CD4-positive, alpha-beta T cell (primary cell): ENCODE results near the gene PRB3. TPM values are rescaled to one million over a fixed set of nuclear protein-coding genes. Genes with fewer than 3 reads are reported as not detected.

Experiments used
- ATAC-seq: fragments of 200-7000 bp; cut with Tn5 transposase; one replicate; pipeline ENCODE4 v1.10.0; 2022; ENCODE audit warnings: mild to moderate bottlenecking; ENCODE audit not compliant: poor library complexity
- CTCF ChIA-PET: fragments of 350-600 bp; sonication (Branson Sonifier 250); formaldehyde crosslinking; loops from one replicate; lab custom pipeline; 2021; ENCODE audit warnings: antibody characterized with exemption, inconsistent platforms; lab: Charles Lee
- POLR2A ChIA-PET: fragments of 350-600 bp; sonication (Branson Sonifier 250); formaldehyde crosslinking; loops from one replicate; lab custom pipeline; 2021; ENCODE audit warnings: antibody characterized with exemption, inconsistent platforms; lab: Charles Lee
- DNase-seq, 14 experiments: peaks; one replicate each; pipeline ENCODE4 v3.0.0-alpha.2; 2013 to 2020; ENCODE audit warnings: mixed read lengths in 2 of 14
- H3K27ac ChIP-seq, 2 donors: one replicate each; pipeline versions ENCODE4 v1.5.1 to v1.7.0; 2013; ENCODE audit warnings: low read length in 2 of 2, low read depth in 1 of 2, mild to moderate bottlenecking in 1 of 2
- H3K27me3 ChIP-seq, 2 experiments: 1 replicate in 1 of 2; 2 replicates in 1 of 2; pipeline versions ENCODE4 v1.6.1 to v1.7.0; 2013; ENCODE audit warnings: low read length in 2 of 2, control low read depth in 1 of 2, mild to moderate bottlenecking in 1 of 2, moderate library complexity in 1 of 2; ENCODE audit not compliant: insufficient read depth in 2 of 2, control insufficient read depth in 1 of 2
- H3K36me3 ChIP-seq: one replicate; pipeline ENCODE4 v1.6.1; 2013; ENCODE audit warnings: low read length, control low read depth; ENCODE audit not compliant: insufficient read depth
- H3K4me1 ChIP-seq: one replicate; pipeline ENCODE4 v1.6.1; 2013; ENCODE audit warnings: low read length, control low read depth; ENCODE audit not compliant: insufficient read depth
- H3K4me3 ChIP-seq: one replicate; pipeline ENCODE4 v1.5.1; 2013; ENCODE audit warnings: mild to moderate bottlenecking, low read length, moderate library complexity
- H3K9me3 ChIP-seq, 2 experiments: 1 replicate in 1 of 2; 2 replicates in 1 of 2; pipeline versions ENCODE4 v1.6.1 to v1.7.0; 2013; ENCODE audit warnings: low read length in 2 of 2, mild to moderate bottlenecking in 2 of 2, control low read depth in 1 of 2, moderate library complexity in 1 of 2; ENCODE audit not compliant: control insufficient read depth in 1 of 2, insufficient read depth in 1 of 2
- H3K27ac Mint-ChIP-seq: one replicate; pipeline ENCODE4 v1.8.0; 2020; ENCODE audit warnings: mixed read lengths
- H3K27me3 Mint-ChIP-seq: one replicate; pipeline ENCODE4 v1.8.0; 2021; ENCODE audit warnings: mixed read lengths
- H3K36me3 Mint-ChIP-seq: one replicate; pipeline ENCODE4 v1.8.0; 2021; ENCODE audit warnings: low read depth, mixed read lengths
- H3K4me1 Mint-ChIP-seq: one replicate; pipeline ENCODE4 v1.8.0; 2021; ENCODE audit warnings: low read depth, mixed read lengths
- H3K4me3 Mint-ChIP-seq: one replicate; pipeline ENCODE4 v1.8.0; 2020; ENCODE audit warnings: mild to moderate bottlenecking, mixed read lengths
- H3K9me3 Mint-ChIP-seq: one replicate; pipeline ENCODE4 v1.8.0; 2020; ENCODE audit warnings: mixed read lengths
- intact Hi-C, 2 experiments: fragments of 100-400 bp; cut with DNase I in 1 of 2; cut with micrococcal nuclease in 1 of 2; formaldehyde crosslinking; loops; one replicate each; pipeline versions ENCODE4 v1.15.1 to v1.9.0; 2023 to 2025; cut with DNase I, micrococcal nuclease
- total RNA-seq, 174 experiments: library from RNA in 2 of 174; stranded (reverse) in 2 of 174; gene quantifications; one replicate each; pipeline ENCODE4 v1.2.3 and lab custom pipeline; 2021 to 2026
- TF ChIP-seq, protein P1 (sequence below): fragments of 200-600 bp; IDR thresholded peaks from one replicate; pipeline ENCODE4 v1.8.0; 2022; ENCODE audit warnings: antibody characterized with exemption, mild to moderate bottlenecking

Gene PRB3
- total RNA-seq, 2 experiments from 2014 or later = not detected

DNA sequence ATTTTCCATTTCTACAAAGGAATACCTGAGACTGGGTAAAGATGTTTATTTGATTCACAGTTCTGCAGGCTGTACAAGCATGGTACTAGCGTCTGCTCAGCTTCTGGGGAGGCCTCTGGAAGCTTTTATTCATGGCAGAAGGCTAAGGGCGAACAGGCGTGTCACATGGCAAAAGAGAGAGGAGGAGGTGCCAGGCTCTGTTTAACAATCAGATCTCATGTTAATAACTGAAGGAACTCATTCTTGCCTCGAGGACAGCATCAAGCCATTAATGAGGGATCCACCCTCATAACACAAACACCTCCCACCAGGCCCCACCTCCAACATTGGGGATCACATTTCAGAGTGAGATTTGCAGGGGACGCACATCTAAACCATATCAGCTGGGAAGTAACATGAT, 36.0 kb downstream of the PRB3 start:
- CTCF ChIA-PET = no interaction called here
- H3K27me3 ChIP-seq = no peaks in the 10 kb centered on the region
- H3K4me3 Mint-ChIP-seq = no peak overlapping the region
- intact Hi-C loops = no loop called here
- no peaks in the 10 kb centered on the region for H3K36me3 ChIP-seq
- H3K36me3 Mint-ChIP-seq = peaks cover 7% of the 10 kb centered on the region
- POLR2A ChIA-PET = no interaction called here
- H3K4me3 ChIP-seq = no peak overlapping the region
- H3K27ac ChIP-seq = no peak overlapping the region
- H3K27ac Mint-ChIP-seq = no peak overlapping the region
- H3K9me3 ChIP-seq = no peaks in the 10 kb centered on the region
- DNase-seq (no peak), ATAC-seq (no peak)
- no peaks in the 10 kb centered on the region for H3K4me1 Mint-ChIP-seq
- peaks cover 6% of the 10 kb centered on the region for H3K9me3 Mint-ChIP-seq
- no peaks in the 10 kb centered on the region for H3K27me3 Mint-ChIP-seq
- no peaks in the 10 kb centered on the region for H3K4me1 ChIP-seq
- TF ChIP-seq, protein P1, sequence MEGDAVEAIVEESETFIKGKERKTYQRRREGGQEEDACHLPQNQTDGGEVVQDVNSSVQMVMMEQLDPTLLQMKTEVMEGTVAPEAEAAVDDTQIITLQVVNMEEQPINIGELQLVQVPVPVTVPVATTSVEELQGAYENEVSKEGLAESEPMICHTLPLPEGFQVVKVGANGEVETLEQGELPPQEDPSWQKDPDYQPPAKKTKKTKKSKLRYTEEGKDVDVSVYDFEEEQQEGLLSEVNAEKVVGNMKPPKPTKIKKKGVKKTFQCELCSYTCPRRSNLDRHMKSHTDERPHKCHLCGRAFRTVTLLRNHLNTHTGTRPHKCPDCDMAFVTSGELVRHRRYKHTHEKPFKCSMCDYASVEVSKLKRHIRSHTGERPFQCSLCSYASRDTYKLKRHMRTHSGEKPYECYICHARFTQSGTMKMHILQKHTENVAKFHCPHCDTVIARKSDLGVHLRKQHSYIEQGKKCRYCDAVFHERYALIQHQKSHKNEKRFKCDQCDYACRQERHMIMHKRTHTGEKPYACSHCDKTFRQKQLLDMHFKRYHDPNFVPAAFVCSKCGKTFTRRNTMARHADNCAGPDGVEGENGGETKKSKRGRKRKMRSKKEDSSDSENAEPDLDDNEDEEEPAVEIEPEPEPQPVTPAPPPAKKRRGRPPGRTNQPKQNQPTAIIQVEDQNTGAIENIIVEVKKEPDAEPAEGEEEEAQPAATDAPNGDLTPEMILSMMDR = no peak

DNA sequence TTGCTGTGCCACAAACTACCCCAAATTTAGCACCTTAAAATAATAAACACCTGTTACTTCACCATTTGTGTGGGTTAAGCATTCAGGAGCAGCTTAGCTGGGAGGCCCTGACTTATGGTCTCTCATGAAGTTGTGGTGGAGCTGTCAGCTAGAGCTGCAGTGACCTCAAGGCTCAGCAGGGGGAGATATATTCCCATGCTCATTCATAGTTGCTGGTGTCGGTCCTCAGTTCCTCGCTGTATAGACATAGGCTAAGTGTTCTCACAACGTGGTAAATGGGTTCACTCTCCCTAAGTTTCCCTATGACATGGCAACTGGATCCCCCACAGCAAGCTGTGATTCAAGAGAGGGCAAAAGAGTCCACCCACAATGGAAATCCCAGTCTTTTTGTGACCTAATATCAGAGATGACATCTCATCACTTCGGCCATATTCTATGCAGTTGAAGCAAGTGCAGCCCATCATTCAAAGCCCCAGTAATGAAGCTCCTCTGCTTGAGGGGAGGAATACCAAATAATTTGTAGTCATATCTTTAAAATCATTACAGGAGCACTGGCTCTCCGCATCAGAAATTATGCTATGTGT, 41.1 kb downstream of the PRB3 start:
- Histone ChIP-seq H3K4me3 (no peak overlapping the region), H3K27ac (no peak overlapping the region), H3K27me3 (no peaks in the 10 kb centered on the region), H3K9me3 (no peaks in the 10 kb centered on the region), H3K36me3 (no peaks in the 10 kb centered on the region), H3K4me1 (no peaks in the 10 kb centered on the region)
- peak in 6 of 14 experiments; percentile 1 to 56 (median 18) for DNase-seq
- ATAC-seq = no peak
- H3K27me3 Mint-ChIP-seq = no peaks in the 10 kb centered on the region
- H3K27ac Mint-ChIP-seq = no peak overlapping the region
- intact Hi-C loops = no loop called here
- H3K4me3 Mint-ChIP-seq = no peak overlapping the region
- no peaks in the 10 kb centered on the region for H3K9me3 Mint-ChIP-seq
- TF ChIP-seq, protein P1 = peak; percentile 21
- ChIA-PET POLR2A (interaction anchor here (0.6 kb wide), 1 partner anchor 143 kb away, joined by 3 read pairs; no protein-coding TSS in a partner anchor), CTCF (interaction anchor here (1.2 to 1.8 kb wide), 3 partner anchors 258 to 457 kb away, joined by 5 to 6 read pairs (median 5); no protein-coding TSS in a partner anchor)
- H3K36me3 Mint-ChIP-seq = no peaks in the 10 kb centered on the region
- no peaks in the 10 kb centered on the region for H3K4me1 Mint-ChIP-seq

DNA sequence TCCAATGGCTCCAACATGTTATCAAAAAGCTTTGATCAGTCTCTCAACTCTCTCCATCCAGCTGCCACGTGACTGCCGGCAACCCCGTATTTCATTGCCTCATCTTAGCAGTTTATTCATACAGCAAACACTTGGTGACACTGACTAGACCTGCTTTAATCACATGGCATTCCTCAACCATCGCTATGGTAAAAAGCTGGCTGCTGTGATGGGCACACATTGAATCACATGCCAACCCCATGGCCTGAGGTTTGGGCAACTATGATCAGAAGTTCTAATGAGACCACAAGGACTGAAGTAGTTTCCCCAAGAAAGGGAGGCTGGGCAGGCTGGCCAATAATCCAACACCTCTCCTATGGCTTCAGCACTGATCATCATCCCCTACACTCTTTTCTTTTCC, 42.1 kb downstream of the PRB3 start:
- Mint-ChIP-seq H3K27me3 (no peaks in the 10 kb centered on the region), H3K9me3 (no peaks in the 10 kb centered on the region), H3K36me3 (no peaks in the 10 kb centered on the region), H3K27ac (no peak overlapping the region), H3K4me1 (no peaks in the 10 kb centered on the region), H3K4me3 (no peak overlapping the region)
- H3K36me3 ChIP-seq = no peaks in the 10 kb centered on the region
- H3K9me3 ChIP-seq = no peaks in the 10 kb centered on the region
- no peaks in the 10 kb centered on the region for H3K27me3 ChIP-seq
- no peaks in the 10 kb centered on the region for H3K4me1 ChIP-seq
- ChIA-PET POLR2A (no interaction called here), CTCF (interaction anchor here (1.3 to 1.8 kb wide), 2 partner anchors 261 to 456 kb away, joined by 5 to 6 read pairs; no protein-coding TSS in a partner anchor)
- TF ChIP-seq, protein P1 = no peak
- no peak overlapping the region for H3K4me3 ChIP-seq
- no peak for DNase-seq
- no peak overlapping the region for H3K27ac ChIP-seq
- intact Hi-C loops = no loop called here
- ATAC-seq = no peak

Other genes starting within 250 kb of the PRB3 start
- gene TAS2R19, start 247.1 kb downstream of the PRB3 start, total RNA-seq = 1 to 10 TPM in 1 of 2 experiments, under 1 TPM in 1; 0.71 to 1.2 TPM
- gene TAS2R31, start 238.3 kb downstream of the PRB3 start, total RNA-seq = 1 to 10 TPM; 1.7 to 1.9 TPM
- gene TAS2R46, start 207.4 kb downstream of the PRB3 start, total RNA-seq = 1 to 10 TPM; 1.5 to 1.6 TPM
- 1 to 10 TPM; 2.3 to 3.1 TPM for gene TAS2R43, start 177.4 kb downstream of the PRB3 start, total RNA-seq
- gene TAS2R30, start 135.1 kb downstream of the PRB3 start, total RNA-seq = 1 to 10 TPM; 4.9 to 5.6 TPM
- 1 to 10 TPM; 9.0 to 9.6 TPM for gene SMIM10L1, start 98.5 kb downstream of the PRB3 start, total RNA-seq
- gene TAS2R42, start 82.8 kb downstream of the PRB3 start, total RNA-seq = not detected
- gene PRB4, start 40.7 kb upstream of the PRB3 start, total RNA-seq = not detected
- not detected for gene PRB2, start 125.9 kb upstream of the PRB3 start, total RNA-seq